ENCODE measurements around the gene ASF1B. TPM values are rescaled to one million over a fixed set of nuclear protein-coding genes. Genes with fewer than 3 reads are reported as not detected.

The ASF1B gene
- polyA plus RNA-seq, 1 experiment: 11.1 TPM

GRCh38 chr19:14113762-14114414, 22.5 kb downstream of the ASF1B start:
- ChIA-PET CTCF (interaction anchor here (1.1 to 2.7 kb wide), 7 partner anchors 8 to 53 kb away, joined by 3 to 7 read pairs (median 5); partner anchors contain the start of gene ASF1B), POLR2A (interaction anchor here (0.6 kb wide), 1 partner anchor 1147 kb away, joined by 3 read pairs; no protein-coding TSS in a partner anchor)
- Histone ChIP-seq H3K36me3 (ENCODE audit: control insufficient read depth, insufficient read depth, low read length) (no peaks in the 10 kb centered on the region), H3K4me3 (ENCODE audit: low read depth, low read length) (no peak overlapping the region), H3K27me3 (ENCODE audit: control insufficient read depth, insufficient read depth, low read length) (no peaks in the 10 kb centered on the region)
- TF ChIP-seq CTCF (IDR thresholded peaks at IDR 0.05; ENCODE audit: insufficient read depth, low read depth, low read length): peak; percentile 8; the same call in 1 of the 2 replicates
- no peak for DNase-seq (ENCODE audit: low read depth)

GRCh38 chr19:14112809-14113385, 23.5 kb downstream of the ASF1B start:
- Histone ChIP-seq H3K36me3 (ENCODE audit: control insufficient read depth, insufficient read depth, low read length) (no peaks in the 10 kb centered on the region), H3K4me3 (ENCODE audit: low read depth, low read length) (no peak overlapping the region), H3K27me3 (ENCODE audit: control insufficient read depth, insufficient read depth, low read length) (no peaks in the 10 kb centered on the region)
- POLR2A ChIA-PET: no interaction called here
- no peak for DNase-seq (ENCODE audit: low read depth)
- no peak for TF ChIP-seq CTCF (IDR thresholded peaks at IDR 0.05; ENCODE audit: insufficient read depth, low read depth, low read length)
- CTCF ChIA-PET: interaction anchor here (1.2 to 2.2 kb wide), 5 partner anchors 9 to 40 kb away, joined by 3 to 7 read pairs (median 4); partner anchors contain the start of genes ASF1B and MISP3

- Histone ChIP-seq H3K36me3 (ENCODE audit: control insufficient read depth, insufficient read depth, low read length) (no peaks in the 10 kb centered on the region), H3K27me3 (ENCODE audit: control insufficient read depth, insufficient read depth, low read length) (no peaks in the 10 kb centered on the region), H3K4me3 (ENCODE audit: low read depth, low read length) (no peak overlapping the region)
- ChIA-PET POLR2A (interaction anchor here (0.6 kb wide), 1 partner anchor 385 kb away, joined by 6 read pairs; no protein-coding TSS in a partner anchor), CTCF (interaction anchor here (1.2 to 1.5 kb wide), 3 partner anchors 9 to 40 kb away, joined by 3 to 4 read pairs (median 4); partner anchors contain the start of genes ASF1B and MISP3)
- no peak for TF ChIP-seq CTCF (IDR thresholded peaks at IDR 0.05; ENCODE audit: insufficient read depth, low read depth, low read length)
- DNase-seq (ENCODE audit: low read depth): no peak
Observed at GRCh38 chr19:14112051-14112808, 24.2 kb downstream of the ASF1B start.

- TF ChIP-seq CTCF (IDR thresholded peaks at IDR 0.05; ENCODE audit: insufficient read depth, low read depth, low read length): no peak
- POLR2A ChIA-PET: interaction anchor here (0.6 kb wide), 1 partner anchor 384 kb away, joined by 6 read pairs; no protein-coding TSS in a partner anchor
- CTCF ChIA-PET: interaction anchor here (1.0 to 1.3 kb wide), 3 partner anchors 8 to 25 kb away, joined by 3 to 4 read pairs (median 3); partner anchors contain the start of gene ASF1B
Observed at GRCh38 chr19:14111486-14111885, 24.9 kb downstream of the ASF1B start.

More at GRCh38 chr19:14111486-14111885, 24.9 kb downstream of the ASF1B start:
- Histone ChIP-seq H3K36me3 (ENCODE audit: control insufficient read depth, insufficient read depth, low read length) (0 out of 2 replicates have a peak, but pooled peaks cover 1% of the 10 kb centered on the region), H3K4me3 (ENCODE audit: low read depth, low read length) (no peak overlapping the region), H3K27me3 (ENCODE audit: control insufficient read depth, insufficient read depth, low read length) (no peaks in the 10 kb centered on the region)
- no peak for DNase-seq (ENCODE audit: low read depth)
